Measurements from ENCODE around the gene GADD45A.

DNA sequence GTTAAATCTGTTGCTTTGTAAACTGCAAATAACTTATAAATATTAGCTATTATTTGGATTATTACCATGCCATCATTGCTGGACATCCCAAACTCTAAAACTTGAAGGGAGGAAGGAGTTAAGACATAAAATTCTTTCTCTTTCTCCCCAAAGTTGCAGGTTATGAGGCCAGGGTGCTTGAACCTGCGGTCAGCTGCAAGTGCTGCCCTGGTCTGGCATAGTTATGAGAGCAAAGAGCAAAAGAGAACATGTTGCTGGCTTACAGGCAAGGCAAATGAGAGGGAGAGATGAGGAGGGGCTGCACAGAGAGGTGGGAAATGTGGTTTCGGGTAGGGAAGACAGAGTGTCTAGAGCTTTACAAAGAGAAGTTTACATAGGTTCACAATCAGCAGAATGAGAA lies 30.8 kb downstream of the GADD45A start:
- no peak for TF ChIP-seq POLR2A (IDR thresholded peaks at IDR 0.05)
- TF ChIP-seq, protein P1, sequence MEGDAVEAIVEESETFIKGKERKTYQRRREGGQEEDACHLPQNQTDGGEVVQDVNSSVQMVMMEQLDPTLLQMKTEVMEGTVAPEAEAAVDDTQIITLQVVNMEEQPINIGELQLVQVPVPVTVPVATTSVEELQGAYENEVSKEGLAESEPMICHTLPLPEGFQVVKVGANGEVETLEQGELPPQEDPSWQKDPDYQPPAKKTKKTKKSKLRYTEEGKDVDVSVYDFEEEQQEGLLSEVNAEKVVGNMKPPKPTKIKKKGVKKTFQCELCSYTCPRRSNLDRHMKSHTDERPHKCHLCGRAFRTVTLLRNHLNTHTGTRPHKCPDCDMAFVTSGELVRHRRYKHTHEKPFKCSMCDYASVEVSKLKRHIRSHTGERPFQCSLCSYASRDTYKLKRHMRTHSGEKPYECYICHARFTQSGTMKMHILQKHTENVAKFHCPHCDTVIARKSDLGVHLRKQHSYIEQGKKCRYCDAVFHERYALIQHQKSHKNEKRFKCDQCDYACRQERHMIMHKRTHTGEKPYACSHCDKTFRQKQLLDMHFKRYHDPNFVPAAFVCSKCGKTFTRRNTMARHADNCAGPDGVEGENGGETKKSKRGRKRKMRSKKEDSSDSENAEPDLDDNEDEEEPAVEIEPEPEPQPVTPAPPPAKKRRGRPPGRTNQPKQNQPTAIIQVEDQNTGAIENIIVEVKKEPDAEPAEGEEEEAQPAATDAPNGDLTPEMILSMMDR (IDR thresholded peaks at IDR 0.05 in 4 of 5, conservative IDR thresholded peaks at IDR 0.05 in 1 of 5): no peak
